Measurements from ENCODE around the gene TBC1D22A. TPM values are rescaled to one million over a fixed set of nuclear protein-coding genes. Genes with fewer than 3 reads are reported as not detected.
A peak's percentile ranks its signal among the peaks of the same experiment; 100 is the strongest.

TBC1D22A gene
- total RNA-seq, 1 donor from 2014 or later = 10.6 TPM

DNA sequence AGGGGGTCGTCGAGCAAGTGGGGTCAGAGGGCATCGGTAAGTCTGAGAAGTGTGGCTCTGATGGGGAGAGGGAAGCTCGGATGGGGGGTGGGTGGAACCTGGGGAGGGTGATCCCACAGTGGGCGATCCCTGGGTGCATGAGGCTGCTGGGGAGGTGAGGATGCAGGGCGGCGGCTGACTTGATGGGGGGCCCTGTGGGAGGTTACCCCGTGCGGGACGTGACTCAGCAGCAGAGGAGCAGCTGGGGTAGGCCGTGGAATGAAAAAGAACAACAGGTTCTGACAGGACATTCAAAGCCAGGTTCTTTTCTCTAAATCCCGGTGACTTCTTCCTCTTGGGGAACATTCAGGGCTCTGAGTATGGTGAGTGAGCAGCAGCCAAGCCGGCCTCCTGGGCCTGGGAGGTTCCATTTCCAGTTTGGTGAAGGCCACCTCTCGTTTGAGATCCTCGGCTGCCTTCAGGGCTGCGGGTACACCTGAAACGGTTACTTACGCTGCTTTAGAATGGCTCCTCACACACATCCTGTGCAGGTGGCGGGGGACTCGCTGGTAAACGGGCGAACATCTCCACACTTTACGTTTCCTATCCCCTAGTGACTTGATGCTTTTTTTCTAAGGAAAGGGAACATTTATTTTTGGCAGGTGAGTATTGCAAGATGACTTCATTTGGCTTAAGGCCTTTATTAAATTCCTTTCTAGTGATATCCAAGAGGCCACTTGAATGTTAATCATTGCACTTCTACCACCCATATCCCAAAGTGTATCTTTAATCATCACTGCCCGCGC, 278.2 kb downstream of the TBC1D22A start:
- Mint-ChIP-seq H3K36me3 (peaks cover 1% of the 10 kb centered on the region), H3K4me3 (no peak overlapping the region), H3K9me3 (peaks cover 2% of the 10 kb centered on the region), H3K27me3 (ENCODE audit: insufficient read depth, low read depth) (peaks cover 9% of the 10 kb centered on the region), H3K4me1 (peaks cover 41% of the 10 kb centered on the region), H3K27ac (no peak overlapping the region)
- Histone ChIP-seq H3K4me1 (peaks cover 6% of the 10 kb centered on the region), H3K36me3 (no peaks in the 10 kb centered on the region), H3K27ac (no peak overlapping the region), H4K20me1 (ENCODE audit: low read depth) (no peaks in the 10 kb centered on the region), H3K79me2 (ENCODE audit: low read depth) (no peaks in the 10 kb centered on the region), H3F3A (ENCODE audit: low read depth) (no peaks in the 10 kb centered on the region), H3K9ac (no peak overlapping the region), H2AFZ (replicated peaks) (no peak overlapping the region), H3K9me3 (ENCODE audit: low read depth) (no peaks in the 10 kb centered on the region), H3K4me3 (no peak overlapping the region), H3K4me2 (no peak overlapping the region), H3K27me3 (no peaks in the 10 kb centered on the region)
- no peak for DNase-seq (ENCODE audit: low spot score)
- TF ChIP-seq EZH2phosphoT487 (IDR thresholded peaks at IDR 0.05) (no peak), EZH2 (IDR thresholded peaks at IDR 0.05) (no peak)
- TF ChIP-seq, protein P1, sequence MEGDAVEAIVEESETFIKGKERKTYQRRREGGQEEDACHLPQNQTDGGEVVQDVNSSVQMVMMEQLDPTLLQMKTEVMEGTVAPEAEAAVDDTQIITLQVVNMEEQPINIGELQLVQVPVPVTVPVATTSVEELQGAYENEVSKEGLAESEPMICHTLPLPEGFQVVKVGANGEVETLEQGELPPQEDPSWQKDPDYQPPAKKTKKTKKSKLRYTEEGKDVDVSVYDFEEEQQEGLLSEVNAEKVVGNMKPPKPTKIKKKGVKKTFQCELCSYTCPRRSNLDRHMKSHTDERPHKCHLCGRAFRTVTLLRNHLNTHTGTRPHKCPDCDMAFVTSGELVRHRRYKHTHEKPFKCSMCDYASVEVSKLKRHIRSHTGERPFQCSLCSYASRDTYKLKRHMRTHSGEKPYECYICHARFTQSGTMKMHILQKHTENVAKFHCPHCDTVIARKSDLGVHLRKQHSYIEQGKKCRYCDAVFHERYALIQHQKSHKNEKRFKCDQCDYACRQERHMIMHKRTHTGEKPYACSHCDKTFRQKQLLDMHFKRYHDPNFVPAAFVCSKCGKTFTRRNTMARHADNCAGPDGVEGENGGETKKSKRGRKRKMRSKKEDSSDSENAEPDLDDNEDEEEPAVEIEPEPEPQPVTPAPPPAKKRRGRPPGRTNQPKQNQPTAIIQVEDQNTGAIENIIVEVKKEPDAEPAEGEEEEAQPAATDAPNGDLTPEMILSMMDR (IDR thresholded peaks at IDR 0.05) = no peak

DNA sequence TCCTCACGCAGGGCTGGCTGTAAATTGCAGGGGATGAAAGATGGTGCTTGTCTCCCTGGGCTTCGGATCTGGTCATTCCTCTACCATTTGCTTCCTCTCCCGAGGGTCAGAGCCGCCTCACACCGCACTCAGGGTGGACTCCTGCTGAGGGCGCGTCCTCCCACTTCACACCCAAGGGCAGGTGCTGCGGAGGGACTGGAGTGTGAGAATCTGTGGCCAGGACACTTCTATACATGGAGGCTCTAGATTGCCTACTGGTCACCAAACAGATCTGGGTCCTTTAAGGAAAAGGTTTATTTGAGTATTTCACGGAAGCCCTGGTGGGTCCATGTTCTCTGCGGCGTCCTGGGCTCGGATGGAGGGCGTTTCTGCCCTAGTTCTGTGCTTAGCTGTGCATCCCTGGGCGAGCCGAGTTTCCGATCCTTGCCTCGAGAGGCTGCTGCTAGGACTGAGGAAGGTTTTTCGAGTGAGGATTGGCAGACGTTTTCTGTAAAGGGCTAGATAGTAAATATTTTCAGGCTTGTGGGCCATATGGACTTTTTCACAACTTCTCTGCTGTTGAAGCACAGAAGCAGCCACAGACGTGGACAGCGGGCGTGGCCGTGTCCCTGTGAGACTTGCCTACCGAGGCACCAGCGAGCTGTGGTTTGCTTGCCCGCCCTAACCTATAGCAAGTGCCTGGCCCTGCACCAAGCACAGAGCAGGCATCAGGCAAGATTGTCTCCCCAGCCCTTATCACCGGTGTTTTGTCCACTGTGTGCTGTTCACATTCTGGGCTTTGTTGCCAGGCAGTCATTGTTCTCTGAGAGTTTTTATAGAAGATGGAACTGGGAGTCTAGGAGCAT, 279.0 kb downstream of the TBC1D22A start:
- TF ChIP-seq EZH2 (IDR thresholded peaks at IDR 0.05) = no peak
- TF ChIP-seq, protein P1 (IDR thresholded peaks at IDR 0.05) = no peak
- TF ChIP-seq EZH2phosphoT487 (IDR thresholded peaks at IDR 0.05) = no peak
- no peak overlapping the region for H3K4me3 Mint-ChIP-seq
- Histone ChIP-seq H4K20me1 (ENCODE audit: low read depth) (no peaks in the 10 kb centered on the region), H3K9me3 (ENCODE audit: low read depth) (no peaks in the 10 kb centered on the region), H2AFZ (replicated peaks) (no peak overlapping the region), H3K4me1 (no peaks in the 10 kb centered on the region), H3K27ac (no peak overlapping the region), H3K79me2 (ENCODE audit: low read depth) (no peaks in the 10 kb centered on the region), H3F3A (ENCODE audit: low read depth) (no peaks in the 10 kb centered on the region), H3K9ac (no peak overlapping the region), H3K4me2 (no peak overlapping the region), H3K4me3 (no peak overlapping the region), H3K36me3 (no peaks in the 10 kb centered on the region), H3K27me3 (no peaks in the 10 kb centered on the region)
- peaks cover 2% of the 10 kb centered on the region for H3K9me3 Mint-ChIP-seq
- H3K27me3 Mint-ChIP-seq (ENCODE audit: insufficient read depth, low read depth) = peaks cover 9% of the 10 kb centered on the region
- H3K27ac Mint-ChIP-seq = no peak overlapping the region
- DNase-seq (ENCODE audit: low spot score) = no peak
- H3K4me1 Mint-ChIP-seq = peaks cover 35% of the 10 kb centered on the region
- H3K36me3 Mint-ChIP-seq = peaks cover 1% of the 10 kb centered on the region

DNA sequence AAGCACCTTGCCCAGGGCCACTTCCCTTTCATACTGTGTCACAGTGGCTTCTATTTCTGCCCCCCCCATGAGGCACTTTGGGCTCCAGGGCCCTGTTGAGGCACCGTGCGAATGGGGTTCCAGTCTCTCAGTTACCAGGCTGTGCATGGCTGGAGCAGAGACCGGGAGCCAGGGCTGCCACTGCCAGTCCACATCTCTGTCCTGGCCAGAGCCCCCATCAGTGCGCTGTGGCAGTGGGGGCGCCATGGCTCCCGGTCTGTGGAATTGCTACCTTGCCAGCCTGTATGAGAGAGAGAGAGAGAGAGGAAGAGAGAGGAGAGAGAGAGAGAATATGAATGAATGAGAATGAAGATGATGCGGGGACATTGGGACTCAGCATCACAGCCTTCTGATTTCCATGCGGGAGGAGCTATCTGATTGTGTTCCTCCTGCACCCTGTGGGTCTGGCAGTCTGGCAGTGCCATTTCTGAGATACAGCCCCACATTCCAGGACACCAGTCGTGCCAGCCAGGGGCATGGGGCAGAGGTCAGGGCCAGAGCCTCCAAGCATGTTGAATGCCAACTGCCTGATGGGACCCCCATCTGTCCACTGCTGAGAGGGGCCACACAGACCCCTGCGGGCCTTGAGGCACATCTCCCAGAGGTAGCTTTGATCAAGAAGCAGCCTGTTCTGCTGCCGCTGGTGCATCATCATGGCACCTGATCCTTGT, 279.8 kb downstream of the TBC1D22A start:
- no peaks in the 10 kb centered on the region for H3K4me1 ChIP-seq
- no peaks in the 10 kb centered on the region for H3K36me3 ChIP-seq
- H3K36me3 Mint-ChIP-seq = peaks cover 1% of the 10 kb centered on the region
- peaks cover 2% of the 10 kb centered on the region for H3K9me3 Mint-ChIP-seq
- H3K9me3 ChIP-seq (ENCODE audit: low read depth) = no peaks in the 10 kb centered on the region
- H3F3A ChIP-seq (ENCODE audit: low read depth) = no peaks in the 10 kb centered on the region
- H3K79me2 ChIP-seq (ENCODE audit: low read depth) = no peaks in the 10 kb centered on the region
- no peak overlapping the region for H3K9ac ChIP-seq
- H3K27ac Mint-ChIP-seq = peak overlapping the region; percentile 50
- no peak overlapping the region for H3K4me3 ChIP-seq
- no peaks in the 10 kb centered on the region for H3K27me3 ChIP-seq
- no peak overlapping the region for H3K4me2 ChIP-seq
- H4K20me1 ChIP-seq (ENCODE audit: low read depth) = no peaks in the 10 kb centered on the region
- peaks cover 36% of the 10 kb centered on the region for H3K4me1 Mint-ChIP-seq
- peaks cover 9% of the 10 kb centered on the region for H3K27me3 Mint-ChIP-seq (ENCODE audit: insufficient read depth, low read depth)
- no peak overlapping the region for H3K27ac ChIP-seq
- no peak overlapping the region for H2AFZ ChIP-seq (replicated peaks)
- H3K4me3 Mint-ChIP-seq = no peak overlapping the region
- TF ChIP-seq EZH2phosphoT487 (IDR thresholded peaks at IDR 0.05) (no peak), EZH2 (IDR thresholded peaks at IDR 0.05) (no peak)
- TF ChIP-seq, protein P1 (IDR thresholded peaks at IDR 0.05) = no peak
- DNase-seq (ENCODE audit: low spot score) = no peak

Data from neural progenitor cell (in vitro differentiated cells).